ENCODE results near the gene INSL6. TPM values are rescaled to one million over a fixed set of nuclear protein-coding genes. Genes with fewer than 3 reads are reported as not detected.

The INSL6 gene, protein sequence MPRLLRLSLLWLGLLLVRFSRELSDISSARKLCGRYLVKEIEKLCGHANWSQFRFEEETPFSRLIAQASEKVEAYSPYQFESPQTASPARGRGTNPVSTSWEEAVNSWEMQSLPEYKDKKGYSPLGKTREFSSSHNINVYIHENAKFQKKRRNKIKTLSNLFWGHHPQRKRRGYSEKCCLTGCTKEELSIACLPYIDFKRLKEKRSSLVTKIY
- total RNA-seq (2021; fragmentation: NEBNext Ultra II Directional; extraction: Animal tissue kit (Norgen Biotek cat#: 25700)) (not detected in 2 replicates), polyA plus RNA-seq (2011; rRNA removed) (not detected in 2 replicates), polyA minus RNA-seq (2011; rRNA and poly(A)+ RNA removed) (not detected in 2 replicates)
- not detected for polyA plus RNA-seq (2011; cell fraction: cytosol; rRNA removed)
- polyA plus RNA-seq (2011; cell fraction: nucleus; rRNA removed) = not detected
- not detected in 4 replicates for polyA plus RNA-seq (2012, experiment 1 of 2)
- not detected for polyA plus RNA-seq (2012, experiment 2 of 2)
- polyA plus RNA-seq (2013, experiment 1 of 2) = not detected
- not detected for polyA plus RNA-seq (2013, experiment 2 of 2)
- not detected for polyA minus RNA-seq (2011; cell fraction: cytosol; rRNA and poly(A)+ RNA removed)
- polyA minus RNA-seq (2011; cell fraction: nucleus; rRNA and poly(A)+ RNA removed) = not detected
- long read RNA-seq, experiment 1 = 0 reads
- long read RNA-seq, experiment 2 = 0 reads

DNA sequence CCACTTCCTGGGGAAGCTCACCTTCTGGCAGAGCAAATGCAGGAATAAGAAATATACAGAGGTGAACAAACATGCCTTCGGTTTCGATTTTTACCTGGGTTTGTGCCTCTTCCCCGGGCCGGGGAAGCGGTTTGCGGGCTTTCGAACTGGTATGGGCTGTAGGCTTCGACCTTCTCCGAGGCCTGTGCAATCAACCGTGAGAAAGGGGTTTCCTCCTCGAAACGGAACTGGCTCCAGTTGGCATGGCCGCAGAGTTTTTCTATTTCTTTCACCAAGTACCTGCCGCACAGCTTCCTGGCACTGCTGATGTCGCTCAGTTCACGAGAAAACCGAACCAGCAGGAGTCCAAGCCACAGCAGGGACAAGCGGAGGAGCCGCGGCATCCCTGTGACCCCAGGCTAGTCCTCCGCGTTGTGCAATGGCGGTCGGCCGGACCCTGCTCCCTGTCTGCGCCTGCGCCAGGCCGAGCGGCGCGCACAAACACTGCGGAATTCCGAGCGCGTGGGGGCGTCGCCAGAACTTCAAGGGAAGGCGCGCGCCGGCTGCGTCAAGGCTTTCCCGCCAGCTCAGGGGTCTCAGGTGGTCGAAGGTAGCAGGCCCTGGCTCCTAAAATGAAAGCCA lies at the start of gene INSL6:
INSL6 (minus strand) TSS at position 420 of the 621 bp plus-strand sequence; CDS start at position 383, 37 bp downstream.
- Histone ChIP-seq H4K5ac (ENCODE audit: insufficient read length, low read depth, low read length) (no peak within 1 kb of the TSS), H2BK120ac (replicated peaks; ENCODE audit: low read depth, low read length) (no peak within 1 kb of the TSS), H2AFZ (ENCODE audit: low read length) (0 out of 2 replicates have a peak within 1 kb of the TSS, but pooled peaks have one; percentile 28), H3K4me1 (replicated peaks in 1 of 4; ENCODE audit: control insufficient read depth in 3 of 4, insufficient read depth in 4 of 4, low read length in 3 of 4) (no peaks in the 10 kb centered on the region), H3K14ac (ENCODE audit: insufficient read length) (no peak within 1 kb of the TSS), H4K20me1 (replicated peaks in 1 of 2; ENCODE audit: control insufficient read depth in 1 of 2, insufficient read depth in 2 of 2, low read length in 2 of 2) (no peaks in the 10 kb centered on the region), H3K27ac (ENCODE audit: low read depth, low read length) (no peak within 1 kb of the TSS), H3K27me3 (replicated peaks in 1 of 4; ENCODE audit: control insufficient read depth in 3 of 4, extremely low read depth in 1 of 4, insufficient read depth in 3 of 4, low read length in 3 of 4) (no peaks in the 10 kb centered on the region), H2AK5ac (ENCODE audit: low read depth, low read length) (no peak within 1 kb of the TSS), H3K23me2 (ENCODE audit: low read depth, low read length) (no peaks in the 10 kb centered on the region), H3K4ac (replicated peaks; ENCODE audit: insufficient read length, low read depth, low read length) (no peak within 1 kb of the TSS), H3K79me2 (ENCODE audit: control insufficient read depth in 1 of 2, insufficient read depth in 2 of 2, low read length in 2 of 2) (no peaks in the 10 kb centered on the region), H2BK5ac (ENCODE audit: low read depth, low read length) (no peak within 1 kb of the TSS), H4K8ac (ENCODE audit: extremely low read depth, insufficient read depth, low read length) (no peak within 1 kb of the TSS), H3K4me2 (ENCODE audit: insufficient read depth in 1 of 2, low read depth in 2 of 2, low read length in 2 of 2) (no peak within 1 kb of the TSS), H2BK12ac (ENCODE audit: low read depth, low read length) (no peak within 1 kb of the TSS), H3K79me1 (ENCODE audit: low read depth, low read length) (no peaks in the 10 kb centered on the region), H4K91ac (replicated peaks; ENCODE audit: insufficient read length, low read length) (no peak within 1 kb of the TSS), H3K9ac (replicated peaks in 1 of 4; ENCODE audit: extremely low read depth in 1 of 4, low read depth in 3 of 4, low read length in 3 of 4) (no peak within 1 kb of the TSS), H3K18ac (ENCODE audit: extremely low read depth, low read length) (no peak within 1 kb of the TSS), H3K36me3 (ENCODE audit: control insufficient read depth in 2 of 4, insufficient read depth in 4 of 4, low read length in 3 of 4) (no peaks in the 10 kb centered on the region), H3K56ac (replicated peaks; ENCODE audit: insufficient read length, low read depth, low read length) (no peak within 1 kb of the TSS), H3K9me3 (ENCODE audit: insufficient read depth in 2 of 2, low read depth in 1 of 2, low read length in 1 of 2) (no peaks in the 10 kb centered on the region; a peak in 1 of 4 replicates), H3K23ac (ENCODE audit: insufficient read length) (no peak within 1 kb of the TSS), H2BK15ac (ENCODE audit: low read length) (no peak within 1 kb of the TSS), H2BK20ac (ENCODE audit: low read length) (no peak within 1 kb of the TSS), H3K4me3 (ENCODE audit: extremely low read depth in 1 of 4, insufficient read depth in 2 of 4, low read depth in 3 of 4, low read length in 4 of 4) (no peak within 1 kb of the TSS)
- CTCF ChIA-PET (ENCODE audit: partially characterized antibody) = interaction anchor here (0.6 to 4.9 kb wide), 35 partner anchors 7 to 830 kb away, joined by 3 to 39 read pairs (median 5); partner anchors contain the start of gene RANBP6
- POLR2A ChIA-PET (ENCODE audit: partially characterized antibody) = no interaction called here
- no peak for TF ChIP-seq CREB1 (IDR thresholded peaks at IDR 0.05)
- TF ChIP-seq SP1 (IDR thresholded peaks at IDR 0.05; ENCODE audit: low read depth, low read length) = no peak
- DNase-seq (ENCODE audit: low read depth in 1 of 2, low spot score in 2 of 2) (peak in 1 of 2 experiments; percentile 45), FAIRE-seq (no peak)
- WGBS, 2 experiments (ENCODE audit: extremely low coverage in 1 of 2, insufficient coverage in 1 of 2, insufficient read length in 1 of 2, insufficient replicate concordance in 2 of 2, low coverage in 1 of 2, low lambda C conversion rate in 2 of 2, missing lambda C conversion rate in 1 of 2) = 95% methylated on average over 40 of the region's 44 CpGs; no CpG with 5 or more reads in 1 of the 2 experiments

All from H1 (cell line).